IMR-90 (cell line): Measurements from ENCODE around the gene ADGRF5.

ENCODE experiments used
- FOS ChIP-seq: fragments of 150-350 bp; IDR thresholded peaks from 2 replicates; pipeline ENCODE4 v1.6.1; 2016; ENCODE audit warnings: low read depth, low read length
- MAZ ChIP-seq: IDR thresholded peaks from 2 replicates; pipeline ENCODE4 v1.6.1; 2012; ENCODE audit warnings: low read depth, mild to moderate bottlenecking, low read length, improper control_type of control experiment, moderate library complexity, borderline replicate concordance
- POLR2A ChIP-seq: IDR thresholded peaks from 2 replicates; pipeline ENCODE4 v1.6.1; 2012; ENCODE audit warnings: mild to moderate bottlenecking, low read depth, low read length
- RAD21 ChIP-seq: IDR thresholded peaks from 2 replicates; pipeline ENCODE4 v1.6.1; 2012; ENCODE audit warnings: low read length, improper control_type of control experiment
- RFX5 ChIP-seq: IDR thresholded peaks from 2 replicates; pipeline ENCODE4 v1.8.0; 2012; ENCODE audit warnings: low read depth, mild to moderate bottlenecking, low read length, moderate library complexity
- SMC3 ChIP-seq: fragments of 150-350 bp; IDR thresholded peaks from 2 replicates; pipeline ENCODE4 v1.6.1; 2016; ENCODE audit warnings: low read depth, mild to moderate bottlenecking, antibody characterized with exemption, low read length, moderate library complexity
- TF ChIP-seq, protein P1 (sequence below): conservative IDR thresholded peaks from 2 replicates; pipeline ENCODE4 v1.5.1; 2012; ENCODE audit warnings: mild to moderate bottlenecking, low read depth, low read length, improper control_type of control experiment
- TF ChIP-seq, protein P2 (sequence below): fragments of 150-350 bp; IDR thresholded peaks from 2 replicates; pipeline ENCODE4 v1.6.1; 2017; ENCODE audit warnings: mild to moderate bottlenecking, antibody characterized with exemption, low read length, low read depth
- TF ChIP-seq, protein P3 (sequence below): fragments of 150-350 bp; IDR thresholded peaks from 2 replicates; pipeline ENCODE4 v1.6.1; 2016; ENCODE audit warnings: low read depth, mild to moderate bottlenecking, low read length, moderate library complexity, borderline replicate concordance

DNA sequence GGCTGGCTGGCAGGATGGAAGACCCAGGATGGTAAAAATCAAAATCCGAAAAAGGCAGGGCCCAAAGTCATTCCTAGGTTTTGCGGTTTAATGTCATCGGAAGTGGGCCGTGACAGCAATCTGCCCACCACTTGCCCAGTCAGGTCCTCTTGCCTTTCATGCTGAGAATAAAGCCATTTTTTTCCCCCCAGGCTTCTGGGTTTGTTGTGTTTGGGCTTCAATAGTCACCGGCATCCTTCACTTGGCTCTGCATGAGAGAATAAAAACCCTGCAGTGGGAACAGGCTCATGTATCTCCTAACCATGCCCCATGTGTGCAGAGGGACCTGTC lies 72.4 kb downstream of the ADGRF5 start:
- TF ChIP-seq, protein P1, sequence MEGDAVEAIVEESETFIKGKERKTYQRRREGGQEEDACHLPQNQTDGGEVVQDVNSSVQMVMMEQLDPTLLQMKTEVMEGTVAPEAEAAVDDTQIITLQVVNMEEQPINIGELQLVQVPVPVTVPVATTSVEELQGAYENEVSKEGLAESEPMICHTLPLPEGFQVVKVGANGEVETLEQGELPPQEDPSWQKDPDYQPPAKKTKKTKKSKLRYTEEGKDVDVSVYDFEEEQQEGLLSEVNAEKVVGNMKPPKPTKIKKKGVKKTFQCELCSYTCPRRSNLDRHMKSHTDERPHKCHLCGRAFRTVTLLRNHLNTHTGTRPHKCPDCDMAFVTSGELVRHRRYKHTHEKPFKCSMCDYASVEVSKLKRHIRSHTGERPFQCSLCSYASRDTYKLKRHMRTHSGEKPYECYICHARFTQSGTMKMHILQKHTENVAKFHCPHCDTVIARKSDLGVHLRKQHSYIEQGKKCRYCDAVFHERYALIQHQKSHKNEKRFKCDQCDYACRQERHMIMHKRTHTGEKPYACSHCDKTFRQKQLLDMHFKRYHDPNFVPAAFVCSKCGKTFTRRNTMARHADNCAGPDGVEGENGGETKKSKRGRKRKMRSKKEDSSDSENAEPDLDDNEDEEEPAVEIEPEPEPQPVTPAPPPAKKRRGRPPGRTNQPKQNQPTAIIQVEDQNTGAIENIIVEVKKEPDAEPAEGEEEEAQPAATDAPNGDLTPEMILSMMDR: no peak
- TF ChIP-seq FOS (no peak), POLR2A (no peak), RAD21 (no peak), SMC3 (no peak), RFX5 (no peak), MAZ (no peak)
- TF ChIP-seq, protein P2, sequence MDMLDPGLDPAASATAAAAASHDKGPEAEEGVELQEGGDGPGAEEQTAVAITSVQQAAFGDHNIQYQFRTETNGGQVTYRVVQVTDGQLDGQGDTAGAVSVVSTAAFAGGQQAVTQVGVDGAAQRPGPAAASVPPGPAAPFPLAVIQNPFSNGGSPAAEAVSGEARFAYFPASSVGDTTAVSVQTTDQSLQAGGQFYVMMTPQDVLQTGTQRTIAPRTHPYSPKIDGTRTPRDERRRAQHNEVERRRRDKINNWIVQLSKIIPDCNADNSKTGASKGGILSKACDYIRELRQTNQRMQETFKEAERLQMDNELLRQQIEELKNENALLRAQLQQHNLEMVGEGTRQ: no peak
- TF ChIP-seq, protein P3, sequence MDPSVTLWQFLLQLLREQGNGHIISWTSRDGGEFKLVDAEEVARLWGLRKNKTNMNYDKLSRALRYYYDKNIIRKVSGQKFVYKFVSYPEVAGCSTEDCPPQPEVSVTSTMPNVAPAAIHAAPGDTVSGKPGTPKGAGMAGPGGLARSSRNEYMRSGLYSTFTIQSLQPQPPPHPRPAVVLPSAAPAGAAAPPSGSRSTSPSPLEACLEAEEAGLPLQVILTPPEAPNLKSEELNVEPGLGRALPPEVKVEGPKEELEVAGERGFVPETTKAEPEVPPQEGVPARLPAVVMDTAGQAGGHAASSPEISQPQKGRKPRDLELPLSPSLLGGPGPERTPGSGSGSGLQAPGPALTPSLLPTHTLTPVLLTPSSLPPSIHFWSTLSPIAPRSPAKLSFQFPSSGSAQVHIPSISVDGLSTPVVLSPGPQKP: no peak
